ENCODE data around the gene RPH3AL. TPM values are rescaled to one million over a fixed set of nuclear protein-coding genes. Genes with fewer than 3 reads are reported as not detected.

RPH3AL gene
- total and polyA plus RNA-seq, 2 of the 8 experiments (the other 6 are each of a cell fraction or from before 2014, with no cell fraction given), result 5.6 to 5.8 TPM

DNA sequence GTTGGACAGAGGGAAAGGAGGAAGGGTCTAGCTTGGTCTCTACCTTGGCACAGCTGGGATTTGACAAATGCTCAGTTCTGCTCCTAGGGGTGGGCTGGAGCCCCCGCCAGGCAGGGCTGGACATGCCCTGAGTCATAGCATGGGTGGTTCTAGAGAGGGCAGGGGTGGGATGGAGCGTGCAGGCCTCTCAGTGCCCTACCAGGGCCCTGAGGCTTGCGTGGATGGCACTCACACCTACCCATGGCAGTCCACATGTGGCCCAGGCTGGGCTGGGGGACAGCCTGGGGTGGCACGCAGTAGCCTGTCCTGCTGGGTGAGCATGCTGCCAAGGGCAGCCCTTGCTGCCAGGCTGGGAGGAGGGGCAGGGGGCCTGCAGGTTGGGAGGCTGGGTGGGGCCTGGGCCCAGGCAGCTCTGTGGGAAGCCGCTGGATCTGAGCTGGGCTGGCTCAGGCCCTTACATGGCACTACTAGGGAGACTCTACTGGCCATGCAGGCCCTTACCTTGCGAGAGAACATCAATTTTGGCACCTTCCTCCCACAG is 182.4 kb downstream of the RPH3AL start:
- CTCF ChIA-PET (ENCODE audit: partially characterized antibody), result interaction anchor here (0.8 to 1.7 kb wide), 3 partner anchors 21 to 29 kb away, joined by 3 to 8 read pairs (median 3); no protein-coding TSS in a partner anchor
- no peak overlapping the region for H2BK120ac ChIP-seq (replicated peaks; ENCODE audit: low read depth, low read length)
- no peaks in the 10 kb centered on the region for H3K27me3 ChIP-seq (replicated peaks in 1 of 4; ENCODE audit: control insufficient read depth in 3 of 4, extremely low read depth in 1 of 4, insufficient read depth in 3 of 4, low read length in 3 of 4)
- H4K91ac ChIP-seq (replicated peaks; ENCODE audit: insufficient read length, low read length), result no peak overlapping the region
- H3K79me1 ChIP-seq (ENCODE audit: low read depth, low read length), result peaks cover 2% of the 10 kb centered on the region; the same call in 1 of the 2 replicates
- no peak overlapping the region for H2BK12ac ChIP-seq (ENCODE audit: low read depth, low read length)
- H3K56ac ChIP-seq (replicated peaks; ENCODE audit: insufficient read length, low read depth, low read length), result no peak overlapping the region
- no peak overlapping the region for H3K23ac ChIP-seq (ENCODE audit: insufficient read length)
- no peak overlapping the region for H3K4ac ChIP-seq (replicated peaks; ENCODE audit: insufficient read length, low read depth, low read length)
- H2AFZ ChIP-seq (ENCODE audit: low read length), result no peak overlapping the region
- no peak overlapping the region for H3K9ac ChIP-seq (replicated peaks in 1 of 4; ENCODE audit: extremely low read depth in 1 of 4, low read depth in 3 of 4, low read length in 3 of 4)
- no peak overlapping the region for H4K5ac ChIP-seq (ENCODE audit: insufficient read length, low read depth, low read length)
- H4K8ac ChIP-seq (ENCODE audit: extremely low read depth, insufficient read depth, low read length), result no peak overlapping the region
- no peak overlapping the region for H3K18ac ChIP-seq (ENCODE audit: extremely low read depth, low read length)
- FAIRE-seq (no peak), DNase-seq (ENCODE audit: low read depth in 1 of 2, low spot score in 2 of 2) (no peak)
- no peak overlapping the region for H3K4me3 ChIP-seq (ENCODE audit: extremely low read depth in 1 of 4, insufficient read depth in 2 of 4, low read depth in 3 of 4, low read length in 4 of 4)
- no peaks in the 10 kb centered on the region for H3K36me3 ChIP-seq (ENCODE audit: control insufficient read depth in 2 of 4, insufficient read depth in 4 of 4, low read length in 3 of 4)
- H3K9me3 ChIP-seq (ENCODE audit: insufficient read depth in 2 of 2, low read depth in 1 of 2, low read length in 1 of 2), result no peaks in the 10 kb centered on the region
- H3K4me1 ChIP-seq (replicated peaks in 1 of 4; ENCODE audit: control insufficient read depth in 3 of 4, insufficient read depth in 4 of 4, low read length in 3 of 4), result no peaks in the 10 kb centered on the region
- H2BK15ac ChIP-seq (ENCODE audit: low read length), result no peak overlapping the region
- H3K79me2 ChIP-seq (ENCODE audit: control insufficient read depth in 1 of 2, insufficient read depth in 2 of 2, low read length in 2 of 2), result no peaks in the 10 kb centered on the region
- 78% methylated on average over 5 of the region's 6 CpGs; no CpG with 5 or more reads in 1 of the 2 experiments for WGBS, 2 experiments (ENCODE audit: extremely low coverage in 1 of 2, insufficient coverage in 1 of 2, insufficient read length in 1 of 2, insufficient replicate concordance in 2 of 2, low coverage in 1 of 2, low lambda C conversion rate in 2 of 2, missing lambda C conversion rate in 1 of 2)
- H2AK5ac ChIP-seq (ENCODE audit: low read depth, low read length), result no peak overlapping the region
- POLR2A ChIA-PET (ENCODE audit: partially characterized antibody), result interaction anchor here (1.5 kb wide), 1 partner anchor 12 kb away, joined by 5 read pairs; the partner anchor contains the start of gene DOC2B
- no peak overlapping the region for H2BK5ac ChIP-seq (ENCODE audit: low read depth, low read length)
- H3K27ac ChIP-seq (ENCODE audit: low read depth, low read length), result no peak overlapping the region
- no peak overlapping the region for H2BK20ac ChIP-seq (ENCODE audit: low read length)
- H4K20me1 ChIP-seq (replicated peaks in 1 of 2; ENCODE audit: control insufficient read depth in 1 of 2, insufficient read depth in 2 of 2, low read length in 2 of 2), result peaks cover 0 to 2% of the 10 kb centered on the region in 2 experiments
- H3K14ac ChIP-seq (ENCODE audit: insufficient read length), result no peak overlapping the region
- no peak overlapping the region for H3K4me2 ChIP-seq (ENCODE audit: insufficient read depth in 1 of 2, low read depth in 2 of 2, low read length in 2 of 2)
- TF ChIP-seq MAFK (IDR thresholded peaks at IDR 0.05; ENCODE audit: low read depth, low read length), result no peak
- no peak for TF ChIP-seq TAF1 (IDR thresholded peaks at IDR 0.05; ENCODE audit: low read depth, low read length)
- no peak for TF ChIP-seq CBX8 (IDR thresholded peaks at IDR 0.05; ENCODE audit: borderline replicate concordance, low read depth, low read length)
- TF ChIP-seq TEAD4 (IDR thresholded peaks at IDR 0.05; ENCODE audit: low read depth, low read length), result no peak
- no peak for TF ChIP-seq CTBP2 (IDR thresholded peaks at IDR 0.05; ENCODE audit: borderline replicate concordance, insufficient read depth, insufficient read length, low read length)
- no peak for TF ChIP-seq RFX5 (IDR thresholded peaks at IDR 0.05; ENCODE audit: borderline replicate concordance, low read depth, low read length)
- TF ChIP-seq KDM5A (IDR thresholded peaks at IDR 0.05; ENCODE audit: low read length), result no peak
- TF ChIP-seq YY1 (IDR thresholded peaks at IDR 0.05; ENCODE audit: low read depth, low read length), result no peak
- no peaks in the 10 kb centered on the region for H3K23me2 ChIP-seq (ENCODE audit: low read depth, low read length)

Data from H1 (cell line).